HG03097 (cell line): Measurements from ENCODE around the gene CFAP46.

Experiments used
- ATAC-seq: cut with Tn5 transposase; IDR thresholded peaks from one replicate; pipeline ENCODE4 v1.9.1; 2021; ENCODE audit not compliant: unreplicated experiment, low FRiP score

The CFAP46 gene

GRCh38 chr10:132942101-132943057, at the start of gene CFAP46:
CFAP46 (minus strand) TSS chr10:132942570; CDS start chr10:132942484, 86 bp downstream.
- ATAC-seq, result no peak

GRCh38 chr10:132991706-132992432, 49.5 kb upstream of the CFAP46 start:
- ATAC-seq, result no peak

GRCh38 chr10:132990684-132991545, 48.5 kb upstream of the CFAP46 start:
- no peak for ATAC-seq

- ATAC-seq, result no peak
Measured at GRCh38 chr10:132989476-132990415, 47.4 kb upstream of the CFAP46 start.

- ATAC-seq, result no peak
Measured at GRCh38 chr10:132988988-132989387, 46.6 kb upstream of the CFAP46 start.

- no peak for ATAC-seq
Measured at GRCh38 chr10:132987671-132988571, 45.6 kb upstream of the CFAP46 start.

- ATAC-seq, result no peak
Measured at GRCh38 chr10:132986978-132987377, 44.6 kb upstream of the CFAP46 start.

GRCh38 chr10:132986576-132986975, 44.2 kb upstream of the CFAP46 start:
- ATAC-seq, result no peak

GRCh38 chr10:132986076-132986475, 43.7 kb upstream of the CFAP46 start:
- ATAC-seq, result no peak

GRCh38 chr10:132985546-132985900, 43.2 kb upstream of the CFAP46 start:
- ATAC-seq, result no peak

- ATAC-seq, result no peak
Measured at GRCh38 chr10:132984801-132985545, 42.6 kb upstream of the CFAP46 start.

GRCh38 chr10:132984008-132984295, 41.6 kb upstream of the CFAP46 start:
- no peak for ATAC-seq

GRCh38 chr10:132983252-132984007, 41.1 kb upstream of the CFAP46 start:
- no peak for ATAC-seq

- no peak for ATAC-seq
Measured at GRCh38 chr10:132982301-132982989, 40.1 kb upstream of the CFAP46 start.

- ATAC-seq, result no peak
Measured at GRCh38 chr10:132981746-132982145, 39.4 kb upstream of the CFAP46 start.

- ATAC-seq, result no peak
Measured at GRCh38 chr10:132981173-132981555, 38.8 kb upstream of the CFAP46 start.
